Adrenal gland (tissue), 12 donors: ENCODE results near the gene SCAP. TPM values are rescaled to one million over a fixed set of nuclear protein-coding genes. Genes with fewer than 3 reads are reported as not detected.

Experiments
- DNase-seq, 7 donors: peaks; one replicate each; pipeline ENCODE4 v3.0.0-alpha.2; 2019 to 2020
- H3K27ac ChIP-seq, 5 donors: fragments of 200-600 bp; sonication (generic) in 4 of 5; 1 replicate in 3 of 5; 2 replicates in 2 of 5; pipeline versions ENCODE4 v1.5.1 to v1.8.0; 2016 to 2020; ENCODE audit warnings: mild to moderate bottlenecking in 1 of 5
- H3K27me3 ChIP-seq: fragments of 200-600 bp; 2 replicates; pipeline ENCODE4 v1.8.0; 2021
- H3K36me3 ChIP-seq, 2 donors: fragments of 200-600 bp; replicated peaks in 1 of 2; 1 replicate in 1 of 2; 2 replicates in 1 of 2; pipeline versions ENCODE4 v1.5.1 to v1.8.0; 2018 to 2022
- H3K4me1 ChIP-seq, 2 donors: fragments of 200-600 bp; replicated peaks in 1 of 2; 1 replicate in 1 of 2; 2 replicates in 1 of 2; pipeline versions ENCODE4 v1.5.1 to v1.8.0; 2018 to 2021
- H3K4me3 ChIP-seq, 4 donors: fragments of 200-600 bp; sonication (generic) in 3 of 4; one replicate each; pipeline ENCODE4 v1.5.1; 2016 to 2018
- H3K9me3 ChIP-seq, 3 donors: fragments of 200-600 bp; sonication (generic) in 1 of 3; replicated peaks in 1 of 3; 1 replicate in 2 of 3; 2 replicates in 1 of 3; pipeline versions ENCODE4 v1.5.1 to v1.8.0; 2016 to 2021
- CTCF ChIP-seq, 6 experiments: fragments of 450-650 bp in 4 of 6; fragments of 200-600 bp in 2 of 6; sonication (generic) in 1 of 6; IDR thresholded peaks; 1 replicate in 5 of 6; 2 replicates in 1 of 6; pipeline versions ENCODE4 v1.5.1 to v1.8.0; 2016 to 2021; ENCODE audit warnings: antibody characterized with exemption in 6 of 6, mild to moderate bottlenecking in 2 of 6, moderate library complexity in 1 of 6
- POLR2A ChIP-seq, 2 donors: fragments of 450-650 bp; IDR thresholded peaks; one replicate each; pipeline ENCODE4 v1.6.1; 2017; ENCODE audit warnings: antibody characterized with exemption in 2 of 2, mild to moderate bottlenecking in 2 of 2, moderate library complexity in 1 of 2
- WGBS, 4 donors: extraction: QIAGEN DNeasy Blood & Tissue Kit in 2 of 4; methylation state at CpG; one replicate each; pipeline versions ENCODE4 v1.1.5 to v1.1.7; 2013 to 2017; 5-methylcytosine and 5-hydroxymethylcytosine counted together
- intact Hi-C, 2 donors: fragments of 100-400 bp; cut with DNase I; formaldehyde crosslinking; loops; one replicate each; pipeline versions ENCODE4 v1.14.1 to v1.15.0; 2022 to 2023
- polyA plus RNA-seq, 3 donors: library from polyadenylated mRNA; stranded (reverse); fragments of 200-250 nt in 2 of 3; fragments of 350-450 nt in 1 of 3; fragmentation: Illumina TruSeq in 1 of 3; extraction: RNeasy Lipid Tissue Mini Kit (QIAGEN cat#74804) in 1 of 3; gene quantifications; one replicate each; pipeline ENCODE4 v1.2.3, GENCODE V29; 2013 to 2014
- total RNA-seq, 9 donors: library from RNA; depleted of rRNA in 4 of 9; stranded (reverse); fragments of >200 nt in 4 of 9; fragments of 120-200 nt in 1 of 9; fragmentation: NEBNext Ultra II Directional in 1 of 9; extraction: Animal tissue kit (Norgen Biotek cat#: 25700) in 1 of 9; gene quantifications; one replicate each; pipeline versions ENCODE4 v1.1.0 to v1.2.4, GENCODE V29; 2013 to 2023
- donor health status: healthy with polysubstance abuse.
- donor health status: Bipolar disorder and iron deficiency.
- donor health status: DM: yes; HTN: yes; CAD: no.
- donor health status: DM: no; HTN: no; CAD: no.
- donor health status: DM: no; HTN: no; CAD: no.
- donor health status: DM: yes; HTN: yes; CAD: no.

The SCAP gene
- total and polyA plus RNA-seq, 12 donors, result 126 to 954 (median 176) TPM

GRCh38 chr3:47380026-47380600 is 95.6 kb downstream of the SCAP start:
- DNase-seq, result peak in 1 of 7 donors; percentile 27
- TF ChIP-seq POLR2A (IDR thresholded peaks at IDR 0.05) (no peak), CTCF (IDR thresholded peaks at IDR 0.05) (no peak)
- no peaks in the 10 kb centered on the region for H3K27me3 ChIP-seq
- intact Hi-C loops, result no loop called here
- H3K4me3 ChIP-seq, result peak overlapping the region; percentile 76 to 98 (median 84)
- no peaks in the 10 kb centered on the region for H3K36me3 ChIP-seq
- peak overlapping the region; percentile 78 to 99 (median 93) for H3K27ac ChIP-seq
- 9 to 15% (median 13%) methylated on average over 18 to 23 of the region's 23 CpGs for WGBS, 4 donors
- H3K9me3 ChIP-seq, result no peaks in the 10 kb centered on the region
- peaks cover 8 to 37% of the 10 kb centered on the region in 2 donors for H3K4me1 ChIP-seq

DNA sequence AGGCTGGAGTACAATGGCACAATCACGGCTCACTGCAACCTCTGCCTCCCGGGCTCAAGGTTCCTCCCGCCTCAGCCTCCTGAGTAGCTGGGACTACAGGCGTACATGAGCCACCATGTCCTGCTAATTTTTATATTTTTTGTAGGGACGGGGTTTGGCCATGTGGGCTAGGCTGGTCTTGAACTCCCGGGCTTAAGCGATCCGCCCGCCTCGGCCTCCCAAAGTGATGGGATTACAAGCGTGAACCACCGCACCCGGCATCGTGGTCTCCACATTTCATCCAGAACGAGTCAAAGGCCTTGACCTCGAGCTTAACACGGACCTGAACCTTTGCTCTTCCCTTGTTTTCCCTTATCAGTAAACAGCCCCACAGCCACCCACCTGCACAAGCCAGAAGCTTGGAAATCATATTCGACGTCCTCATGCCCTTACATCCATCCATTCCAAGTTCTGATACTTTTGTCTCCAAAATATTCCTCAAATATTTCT is 96.3 kb downstream of the SCAP start:
- Histone ChIP-seq H3K27ac (peak overlapping the region in 1 of 5 donors; percentile 99), H3K4me1 (peaks cover 8 to 33% of the 10 kb centered on the region in 2 donors)
- 70 to 75% (median 72%) methylated on average over 17 to 19 of the region's 19 CpGs for WGBS, 4 donors

DNA sequence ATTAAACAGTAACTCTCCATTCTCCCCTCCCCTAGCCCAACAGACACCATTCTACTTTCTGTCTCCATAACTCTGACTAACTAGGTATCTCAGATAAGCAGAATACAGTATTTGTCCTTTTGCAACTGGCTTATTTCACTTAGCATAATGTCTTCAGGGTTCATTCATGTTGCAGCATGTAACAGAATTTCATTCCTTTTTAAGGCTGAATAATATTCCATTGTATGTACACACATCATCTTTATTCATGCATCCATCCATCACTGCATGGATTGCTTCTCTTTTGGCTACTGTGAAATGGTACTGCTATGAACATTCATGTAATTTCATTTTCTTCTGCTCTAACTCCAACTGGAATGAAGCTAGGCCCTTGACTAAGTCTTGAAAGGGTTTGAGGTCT is 96.9 kb downstream of the SCAP start:
- H3K36me3 ChIP-seq, result no peaks in the 10 kb centered on the region
- TF ChIP-seq POLR2A (IDR thresholded peaks at IDR 0.05), result no peak
- TF ChIP-seq CTCF (IDR thresholded peaks at IDR 0.05), result no peak
- no peaks in the 10 kb centered on the region for H3K27me3 ChIP-seq
- no peak overlapping the region for H3K4me3 ChIP-seq
- DNase-seq, result no peak
- intact Hi-C loops, result no loop called here
- peaks cover 8 to 33% of the 10 kb centered on the region in 2 donors for H3K4me1 ChIP-seq
- no peaks in the 10 kb centered on the region for H3K9me3 ChIP-seq
- H3K27ac ChIP-seq, result no peak overlapping the region

More for the DNA sequence above, 96.3 kb downstream of the SCAP start:
- TF ChIP-seq CTCF (IDR thresholded peaks at IDR 0.05), result no peak
- TF ChIP-seq POLR2A (IDR thresholded peaks at IDR 0.05), result no peak
- Histone ChIP-seq H3K4me3 (peak overlapping the region in 1 of 4 donors; percentile 76), H3K36me3 (no peaks in the 10 kb centered on the region), H3K9me3 (no peaks in the 10 kb centered on the region), H3K27me3 (no peaks in the 10 kb centered on the region)
- peak in 2 of 7 donors; percentile 39 to 72 for DNase-seq
- intact Hi-C loops, result no loop called here

- 61 to 89% (median 77%) methylated on average over 2 of the region's 2 CpGs for WGBS, 4 donors
- no peaks in the 10 kb centered on the region for H3K27me3 ChIP-seq
- no peaks in the 10 kb centered on the region for H3K9me3 ChIP-seq
- H3K4me1 ChIP-seq, result peaks cover 8 to 21% of the 10 kb centered on the region in 2 donors
- no peak overlapping the region for H3K27ac ChIP-seq
- no peaks in the 10 kb centered on the region for H3K36me3 ChIP-seq
- no peak for DNase-seq
- H3K4me3 ChIP-seq, result no peak overlapping the region
- no peak for TF ChIP-seq CTCF (IDR thresholded peaks at IDR 0.05)
- no peak for TF ChIP-seq POLR2A (IDR thresholded peaks at IDR 0.05)
- intact Hi-C loops, result no loop called here
Measured at GRCh38 chr3:47377186-47377585, 98.6 kb downstream of the SCAP start.
